Osteoblast (primary cell): ENCODE data around the gene CALHM1. TPM values are rescaled to one million over a fixed set of nuclear protein-coding genes. Genes with fewer than 3 reads are reported as not detected.

Experiments used
- DNase-seq: peaks from one replicate; pipeline ENCODE4 v3.0.0; 2011; ENCODE audit warnings: low spot score, mixed read lengths; ENCODE audit not compliant: insufficient read length; ENCODE audit errors: missing footprints
- H2AFZ ChIP-seq: 2 replicates; pipeline ENCODE4 v1.6.0; 2011; ENCODE audit warnings: mild to moderate bottlenecking, low read length
- H3K27ac ChIP-seq: 2 replicates; pipeline ENCODE4 v1.5.1; 2011; ENCODE audit warnings: mild to moderate bottlenecking, low read depth, low read length, moderate library complexity
- H3K27me3 ChIP-seq: 2 replicates; pipeline ENCODE4 v1.6.0; 2012; ENCODE audit warnings: mild to moderate bottlenecking, control low read depth, inconsistent platforms, low read length, moderate library complexity; ENCODE audit not compliant: insufficient read depth
- H3K36me3 ChIP-seq: 2 replicates; pipeline ENCODE4 v1.5.1; 2011; ENCODE audit warnings: mild to moderate bottlenecking, low read length, control low read depth, moderate library complexity; ENCODE audit not compliant: insufficient read depth
- H3K4me1 ChIP-seq: 2 replicates; pipeline ENCODE4 v1.5.1; 2011; ENCODE audit warnings: mild to moderate bottlenecking, low read length, control low read depth, moderate library complexity; ENCODE audit not compliant: insufficient read depth
- H3K4me2 ChIP-seq: 2 replicates; pipeline ENCODE4 v1.6.0; 2011; ENCODE audit warnings: mild to moderate bottlenecking, low read length; ENCODE audit not compliant: insufficient read depth
- H3K4me3 ChIP-seq: fragments of 200-600 bp; sonication (generic); 3 replicates; pipeline ENCODE4 v1.5.1; 2012; ENCODE audit warnings: mild to moderate bottlenecking, low read length, inconsistent platforms; ENCODE audit not compliant: insufficient read depth
- H3K79me2 ChIP-seq: 2 replicates; pipeline ENCODE4 v1.6.0; 2012; ENCODE audit warnings: mild to moderate bottlenecking, low read length, control low read depth, inconsistent platforms; ENCODE audit not compliant: insufficient read depth
- H3K9me3 ChIP-seq: 2 replicates; pipeline ENCODE4 v1.5.1; 2011; ENCODE audit warnings: low read depth, low read length, control low read depth
- H4K20me1 ChIP-seq: 2 replicates; pipeline ENCODE4 v1.6.0; 2012; ENCODE audit warnings: mild to moderate bottlenecking, low read length, control low read depth; ENCODE audit not compliant: insufficient read depth
- total RNA-seq: library from RNA; depleted of rRNA; stranded (reverse); fragments of >200 nt; gene quantifications from 2 replicates; pipeline ENCODE4 v1.2.3, GENCODE V29; 2012
- TF ChIP-seq, protein P1 (sequence below): IDR thresholded peaks from 2 replicates; pipeline ENCODE4 v1.5.1; 2011; ENCODE audit warnings: mild to moderate bottlenecking, low read depth, low read length, moderate library complexity; ENCODE audit errors: extremely low read depth

CALHM1 gene
- total RNA-seq, 1 donor, result not detected

DNA sequence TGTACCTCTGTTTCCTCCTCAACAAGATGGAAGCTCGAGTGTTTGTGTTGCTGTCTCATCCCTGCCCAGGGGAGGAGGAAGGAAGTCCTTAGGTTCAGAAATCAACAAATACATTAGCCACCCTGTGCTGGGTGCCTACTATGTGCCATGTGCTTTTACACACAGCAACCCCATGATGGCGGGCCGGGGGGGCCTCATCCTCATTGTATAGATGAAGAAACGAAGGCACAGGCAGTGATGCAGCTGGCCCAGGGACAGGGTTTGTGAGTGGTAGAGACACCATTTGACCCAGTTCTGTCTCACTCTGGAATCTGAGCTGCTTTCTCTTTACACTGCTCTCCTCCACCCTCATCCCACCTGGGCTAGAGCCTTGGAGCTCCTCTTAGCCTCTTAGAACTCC is 4.7 kb downstream of the CALHM1 start:
- no peak overlapping the region for H3K27ac ChIP-seq
- no peak overlapping the region for H3K4me3 ChIP-seq
- TF ChIP-seq, protein P1, sequence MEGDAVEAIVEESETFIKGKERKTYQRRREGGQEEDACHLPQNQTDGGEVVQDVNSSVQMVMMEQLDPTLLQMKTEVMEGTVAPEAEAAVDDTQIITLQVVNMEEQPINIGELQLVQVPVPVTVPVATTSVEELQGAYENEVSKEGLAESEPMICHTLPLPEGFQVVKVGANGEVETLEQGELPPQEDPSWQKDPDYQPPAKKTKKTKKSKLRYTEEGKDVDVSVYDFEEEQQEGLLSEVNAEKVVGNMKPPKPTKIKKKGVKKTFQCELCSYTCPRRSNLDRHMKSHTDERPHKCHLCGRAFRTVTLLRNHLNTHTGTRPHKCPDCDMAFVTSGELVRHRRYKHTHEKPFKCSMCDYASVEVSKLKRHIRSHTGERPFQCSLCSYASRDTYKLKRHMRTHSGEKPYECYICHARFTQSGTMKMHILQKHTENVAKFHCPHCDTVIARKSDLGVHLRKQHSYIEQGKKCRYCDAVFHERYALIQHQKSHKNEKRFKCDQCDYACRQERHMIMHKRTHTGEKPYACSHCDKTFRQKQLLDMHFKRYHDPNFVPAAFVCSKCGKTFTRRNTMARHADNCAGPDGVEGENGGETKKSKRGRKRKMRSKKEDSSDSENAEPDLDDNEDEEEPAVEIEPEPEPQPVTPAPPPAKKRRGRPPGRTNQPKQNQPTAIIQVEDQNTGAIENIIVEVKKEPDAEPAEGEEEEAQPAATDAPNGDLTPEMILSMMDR, result no peak
- H3K9me3 ChIP-seq, result no peaks in the 10 kb centered on the region
- peaks cover 30% of the 10 kb centered on the region for H3K4me1 ChIP-seq
- DNase-seq, result peak; percentile 50
- H4K20me1 ChIP-seq, result peaks cover 4% of the 10 kb centered on the region
- H3K79me2 ChIP-seq, result peaks cover 27% of the 10 kb centered on the region
- peaks cover 14% of the 10 kb centered on the region for H3K36me3 ChIP-seq
- H3K27me3 ChIP-seq, result no peaks in the 10 kb centered on the region
- no peak overlapping the region for H2AFZ ChIP-seq
- H3K4me2 ChIP-seq, result no peak overlapping the region

DNA sequence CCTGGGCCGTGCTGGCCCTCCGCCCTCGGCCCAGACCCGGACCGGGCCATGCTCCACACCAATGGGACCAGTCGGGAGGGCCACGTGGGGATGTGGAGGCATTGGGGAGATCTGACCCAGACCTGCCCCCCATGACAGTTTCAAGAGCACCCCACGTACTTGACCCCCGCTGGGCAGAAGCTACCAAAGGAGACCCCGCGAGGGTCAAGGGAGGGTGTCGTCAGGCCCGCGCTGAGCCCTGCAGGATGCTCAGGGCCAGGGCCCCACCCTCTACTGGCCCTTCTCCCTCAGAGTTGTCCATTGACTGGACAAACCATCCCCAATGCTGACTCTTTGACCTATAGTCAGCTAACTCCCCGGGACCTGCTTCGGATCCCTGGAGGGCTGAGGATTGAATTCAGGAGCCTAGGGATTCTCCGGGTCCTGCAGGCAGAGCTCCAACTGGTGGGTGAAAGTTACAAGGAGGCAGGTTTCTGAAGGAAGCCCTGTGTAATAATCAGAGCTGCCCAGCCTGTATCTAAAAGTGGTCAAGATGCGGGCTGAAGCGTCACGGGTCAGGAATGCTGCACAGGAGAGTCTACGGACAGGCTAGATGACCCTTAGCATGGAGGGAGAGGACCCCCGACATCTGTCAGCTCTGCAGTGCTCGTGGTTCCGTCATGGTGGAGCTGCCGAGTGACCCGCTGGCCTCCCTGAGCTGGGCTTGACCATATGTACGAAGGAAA is 6.0 kb downstream of the CALHM1 start:
- Histone ChIP-seq H3K79me2 (peaks cover 30% of the 10 kb centered on the region), H3K4me1 (peaks cover 38% of the 10 kb centered on the region), H3K27ac (peak overlapping the region; percentile 82), H3K4me2 (peak overlapping the region; percentile 95), H3K27me3 (no peaks in the 10 kb centered on the region), H4K20me1 (peaks cover 8% of the 10 kb centered on the region), H3K4me3 (peak overlapping the region; percentile 89), H3K36me3 (peaks cover 17% of the 10 kb centered on the region), H2AFZ (peak overlapping the region; percentile 71), H3K9me3 (no peaks in the 10 kb centered on the region)
- DNase-seq, result peak; percentile 89
- TF ChIP-seq, protein P1, result no peak

DNA sequence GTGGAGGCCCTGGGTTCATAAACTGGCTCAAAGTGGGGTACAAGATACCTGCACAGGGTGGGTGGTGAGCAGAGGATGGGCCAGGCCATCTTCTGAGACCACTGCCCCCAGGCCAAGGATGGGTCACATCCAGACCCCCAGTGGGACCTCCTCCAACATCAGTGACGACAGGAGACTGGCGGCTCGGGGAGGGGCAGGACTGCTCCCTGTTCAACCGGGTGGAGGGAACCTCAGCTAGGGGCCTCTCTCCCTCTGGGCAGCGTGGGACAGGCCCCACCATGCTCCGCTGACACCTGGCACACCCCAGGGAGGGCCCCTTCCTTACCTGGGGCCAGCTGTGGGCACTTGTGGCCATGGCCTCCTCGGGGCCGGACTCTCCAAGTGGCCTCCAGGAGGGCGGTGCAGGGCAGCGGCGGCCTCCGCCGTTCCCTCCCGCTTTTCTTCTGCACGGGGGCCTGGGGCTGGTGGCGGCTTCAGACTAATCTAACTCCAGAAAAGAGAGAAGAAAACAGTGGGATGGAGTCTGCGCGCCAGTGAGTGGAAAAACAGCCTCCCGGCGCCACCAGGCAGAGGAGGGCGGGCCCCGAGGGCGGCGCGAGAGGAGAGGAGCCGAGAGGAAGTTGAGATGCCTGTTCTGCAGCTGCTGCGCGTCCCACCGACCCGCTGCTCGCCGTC is 6.7 kb downstream of the CALHM1 start, which contains the start of gene CALHM2:
TSS of gene CALHM2 (minus strand) at position 540 of the 675 bp plus-strand sequence. CDS start 2,429 bp downstream, outside the sequence.
- peak; percentile 99 for DNase-seq
- H3K4me1 ChIP-seq, result peaks cover 38% of the 10 kb centered on the region
- no peaks in the 10 kb centered on the region for H3K27me3 ChIP-seq
- H3K79me2 ChIP-seq, result peaks cover 37% of the 10 kb centered on the region
- peak within 1 kb of the TSS; percentile 95 for H3K4me2 ChIP-seq
- peak within 1 kb of the TSS; percentile 89 for H3K4me3 ChIP-seq
- TF ChIP-seq, protein P1, result no peak
- H4K20me1 ChIP-seq, result peaks cover 11% of the 10 kb centered on the region
- H3K9me3 ChIP-seq, result no peaks in the 10 kb centered on the region
- H2AFZ ChIP-seq, result peak within 1 kb of the TSS; percentile 82
- peak within 1 kb of the TSS; percentile 82 for H3K27ac ChIP-seq
- H3K36me3 ChIP-seq, result peaks cover 24% of the 10 kb centered on the region
